Peyer's patch (tissue), 4 donors: Measurements from ENCODE around the gene ARHGEF16.

Experiments
- POLR2A ChIP-seq, 2 donors: fragments of 450-650 bp; IDR thresholded peaks; one replicate each; pipeline ENCODE4 v1.5.1; 2017; ENCODE audit warnings: antibody characterized with exemption in 2 of 2, mild to moderate bottlenecking in 2 of 2, moderate library complexity in 2 of 2
- TF ChIP-seq, protein P1 (sequence below), 6 experiments: fragments of 450-650 bp in 4 of 6; fragments of 200-600 bp in 2 of 6; sonication (generic) in 1 of 6; IDR thresholded peaks; one replicate each; pipeline ENCODE4 v1.5.1; 2017 to 2019; ENCODE audit warnings: antibody characterized with exemption in 6 of 6, mild to moderate bottlenecking in 3 of 6, moderate library complexity in 1 of 6

DNA sequence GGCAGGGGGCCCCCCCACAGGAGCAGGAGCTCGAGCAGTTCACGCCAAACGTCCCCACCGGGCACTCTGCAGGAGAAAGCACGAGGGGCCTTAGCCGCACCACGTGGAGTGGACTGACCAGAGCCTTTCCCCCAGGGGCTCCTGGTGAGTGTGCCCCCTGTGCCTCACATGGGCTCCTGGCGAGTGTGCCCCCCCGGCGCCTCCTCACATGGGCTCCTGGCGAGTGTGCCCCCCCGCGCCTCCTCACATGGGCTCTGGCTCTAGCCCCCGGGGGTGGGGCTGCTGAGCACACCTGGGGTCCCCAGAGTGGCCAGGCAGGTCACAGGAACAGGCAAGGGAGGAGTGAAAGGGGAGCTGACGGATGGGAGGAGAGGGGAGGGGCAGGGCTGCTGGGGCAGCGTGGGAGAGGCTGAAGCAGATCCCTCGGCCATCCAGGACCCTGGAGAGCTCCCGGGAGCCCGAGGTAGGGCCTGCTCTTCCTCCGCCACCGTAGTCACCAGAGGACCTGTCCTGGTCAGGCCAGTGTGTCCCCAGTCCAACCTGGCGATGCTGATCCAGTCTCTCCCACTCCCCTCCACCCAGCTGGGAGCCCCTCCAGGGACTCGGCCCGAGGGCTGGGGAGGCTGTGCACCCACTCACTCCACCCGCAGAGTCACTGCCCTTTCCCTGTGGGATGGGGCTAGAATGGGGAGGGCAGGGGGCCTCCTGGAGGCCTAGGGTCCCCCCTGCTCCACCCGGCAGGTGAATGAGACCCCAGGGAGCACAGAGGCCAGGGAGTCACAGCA, 47.6 kb downstream of the ARHGEF16 start:
- TF ChIP-seq POLR2A (IDR thresholded peaks at IDR 0.05): no peak
- TF ChIP-seq, protein P1, sequence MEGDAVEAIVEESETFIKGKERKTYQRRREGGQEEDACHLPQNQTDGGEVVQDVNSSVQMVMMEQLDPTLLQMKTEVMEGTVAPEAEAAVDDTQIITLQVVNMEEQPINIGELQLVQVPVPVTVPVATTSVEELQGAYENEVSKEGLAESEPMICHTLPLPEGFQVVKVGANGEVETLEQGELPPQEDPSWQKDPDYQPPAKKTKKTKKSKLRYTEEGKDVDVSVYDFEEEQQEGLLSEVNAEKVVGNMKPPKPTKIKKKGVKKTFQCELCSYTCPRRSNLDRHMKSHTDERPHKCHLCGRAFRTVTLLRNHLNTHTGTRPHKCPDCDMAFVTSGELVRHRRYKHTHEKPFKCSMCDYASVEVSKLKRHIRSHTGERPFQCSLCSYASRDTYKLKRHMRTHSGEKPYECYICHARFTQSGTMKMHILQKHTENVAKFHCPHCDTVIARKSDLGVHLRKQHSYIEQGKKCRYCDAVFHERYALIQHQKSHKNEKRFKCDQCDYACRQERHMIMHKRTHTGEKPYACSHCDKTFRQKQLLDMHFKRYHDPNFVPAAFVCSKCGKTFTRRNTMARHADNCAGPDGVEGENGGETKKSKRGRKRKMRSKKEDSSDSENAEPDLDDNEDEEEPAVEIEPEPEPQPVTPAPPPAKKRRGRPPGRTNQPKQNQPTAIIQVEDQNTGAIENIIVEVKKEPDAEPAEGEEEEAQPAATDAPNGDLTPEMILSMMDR (IDR thresholded peaks at IDR 0.05): no peak
